CD4-positive, alpha-beta T cell treated with Interleukin-17A for 1 hour (primary cell): Measurements from ENCODE around the gene NSRP1.
"Not testable (repeated sequence)": the region's sequence is repeated elsewhere in the genome, so short reads cannot be mapped to it uniquely, and the experiment has no call there.

ENCODE experiments used
- DNase-seq: peaks from one replicate; pipeline ENCODE4 v3.0.0-alpha.2; 2020

The NSRP1 gene

GRCh38 chr17:30188211-30188939, 71.8 kb downstream of the NSRP1 start:
- DNase-seq = no peak

- DNase-seq = no peak
Measured at GRCh38 chr17:30191072-30191471, 74.5 kb downstream of the NSRP1 start.

GRCh38 chr17:30196504-30196903, 79.9 kb downstream of the NSRP1 start:
- no peak for DNase-seq

GRCh38 chr17:30197416-30197815, 80.8 kb downstream of the NSRP1 start:
- no peak for DNase-seq

GRCh38 chr17:30199600-30199999, 83.0 kb downstream of the NSRP1 start:
- DNase-seq = no peak

GRCh38 chr17:30200106-30200505, 83.5 kb downstream of the NSRP1 start:
- DNase-seq = no peak

- not testable (repeated sequence) for DNase-seq
Measured at GRCh38 chr17:30200656-30201055, 84.0 kb downstream of the NSRP1 start.

GRCh38 chr17:30203471-30203981, 86.9 kb downstream of the NSRP1 start:
- DNase-seq = no peak

GRCh38 chr17:30207655-30208054, 91.0 kb downstream of the NSRP1 start:
- no peak for DNase-seq

- DNase-seq = no peak
Measured at GRCh38 chr17:30208214-30208613, 91.6 kb downstream of the NSRP1 start.

- no peak for DNase-seq
Measured at GRCh38 chr17:30209930-30210329, 93.3 kb downstream of the NSRP1 start.

- DNase-seq = no peak
Measured at GRCh38 chr17:30210366-30210765, 93.8 kb downstream of the NSRP1 start.

GRCh38 chr17:30210901-30211300, 94.3 kb downstream of the NSRP1 start:
- no peak for DNase-seq

- no peak for DNase-seq
Measured at GRCh38 chr17:30211371-30211770, 94.8 kb downstream of the NSRP1 start.

GRCh38 chr17:30212750-30213149, 96.1 kb downstream of the NSRP1 start:
- DNase-seq = no peak

GRCh38 chr17:30217054-30217453, 100.4 kb downstream of the NSRP1 start:
- DNase-seq = no peak

GRCh38 chr17:30217746-30218245, 101.2 kb downstream of the NSRP1 start:
- no peak for DNase-seq

GRCh38 chr17:30218799-30219198, 102.2 kb downstream of the NSRP1 start:
- no peak for DNase-seq

GRCh38 chr17:30219315-30219714, 102.7 kb downstream of the NSRP1 start:
- DNase-seq = no peak

GRCh38 chr17:30219833-30220232, 103.2 kb downstream of the NSRP1 start:
- DNase-seq = no peak

GRCh38 chr17:30220414-30220813, 103.8 kb downstream of the NSRP1 start:
- DNase-seq = no peak

GRCh38 chr17:30221346-30221745, 104.7 kb downstream of the NSRP1 start:
- no peak for DNase-seq

- no peak for DNase-seq
Measured at GRCh38 chr17:30222251-30222650, 105.6 kb downstream of the NSRP1 start.

GRCh38 chr17:30222721-30223175, 106.1 kb downstream of the NSRP1 start:
- no peak for DNase-seq
